ENCODE measurements around the gene GLB1L2. TPM values are rescaled to one million over a fixed set of nuclear protein-coding genes. Genes with fewer than 3 reads are reported as not detected.

Gene GLB1L2
- total and polyA plus RNA-seq, 2 of the 13 experiments (the other 11 are each of a cell fraction or from before 2014, with no cell fraction given) = 0.59 to 0.69 TPM

GRCh38 chr11:134398644-134399292 lies 67.0 kb downstream of the GLB1L2 start:
- peaks cover 2 to 41% of the 10 kb centered on the region in 2 experiments; a peak in 4 of 5 replicates for H3K27me3 ChIP-seq (ENCODE audit: control insufficient read depth in 1 of 2, insufficient read depth in 2 of 2, low read length in 2 of 2)
- no peak overlapping the region for H2AFZ ChIP-seq (ENCODE audit: low read length)
- no peak overlapping the region for H3K9ac ChIP-seq (ENCODE audit: insufficient read depth, low read depth, low read length)
- ATAC-seq (no peak), DNase-seq (ENCODE audit: low spot score) (no peak), FAIRE-seq (no peak)
- no peak overlapping the region for H3K27ac ChIP-seq (ENCODE audit: extremely low read length, insufficient read depth, low read length)
- H3K4me2 ChIP-seq (ENCODE audit: low read depth, low read length) = no peak overlapping the region
- intact Hi-C loops (cut with micrococcal nuclease; ENCODE audit: unreplicated experiment) (no loop called here), in situ Hi-C loops (cut with HindIII; ENCODE audit: extremely low pct_ligation_motif_present, low pct_unique_long_range_greater_than_20kb) (no loop called here)
- TF ChIP-seq ZNF770 (CRISPR knock-in tag; IDR thresholded peaks at IDR 0.05) (no peak), ATRX (CRISPR knock-in tag; IDR thresholded peaks at IDR 0.05; ENCODE audit: borderline replicate concordance) (no peak), KLF13 (CRISPR knock-in tag; IDR thresholded peaks at IDR 0.05) (no peak), CENPBD1 (CRISPR knock-in tag; IDR thresholded peaks at IDR 0.05; ENCODE audit: borderline replicate concordance, low read depth) (no peak), ZEB1 (IDR thresholded peaks at IDR 0.05; ENCODE audit: insufficient replicate concordance, low read depth) (no peak), ZNF256 (CRISPR knock-in tag; conservative IDR thresholded peaks at IDR 0.05) (no peak), CCDC6 (CRISPR knock-in tag; IDR thresholded peaks at IDR 0.05) (no peak), ZMYM3 (CRISPR knock-in tag; IDR thresholded peaks at IDR 0.05) (no peak), SNAPC5 (CRISPR knock-in tag; IDR thresholded peaks at IDR 0.05; ENCODE audit: borderline replicate concordance) (no peak), ZNF326 (CRISPR knock-in tag; IDR thresholded peaks at IDR 0.05; ENCODE audit: borderline replicate concordance) (no peak), KMT2A (CRISPR knock-in tag; IDR thresholded peaks at IDR 0.05) (no peak), ZNF703 (CRISPR knock-in tag; IDR thresholded peaks at IDR 0.05; ENCODE audit: borderline replicate concordance) (no peak), ZNF549 (CRISPR knock-in tag; IDR thresholded peaks at IDR 0.05) (no peak), DNMT3B (CRISPR knock-in tag; conservative IDR thresholded peaks at IDR 0.05) (no peak), HOXA5 (CRISPR knock-in tag; IDR thresholded peaks at IDR 0.05) (no peak), THAP7 (CRISPR knock-in tag; IDR thresholded peaks at IDR 0.05) (no peak), FOXM1 (CRISPR knock-in tag; IDR thresholded peaks at IDR 0.05) (no peak), SNRNP70 (IDR thresholded peaks at IDR 0.05; ENCODE audit: low read depth, low read length) (no peak)
- H3K4me1 ChIP-seq (ENCODE audit: insufficient read depth, low read length) = no peaks in the 10 kb centered on the region
- no peak overlapping the region for H3K4me3 ChIP-seq (replicated peaks in 1 of 3; ENCODE audit: insufficient read depth in 1 of 3, low read depth in 2 of 3, low read length in 3 of 3)
- H3K36me3 ChIP-seq (replicated peaks in 1 of 2; ENCODE audit: control insufficient read depth in 1 of 2, insufficient read depth in 2 of 2, low read length in 2 of 2) = no peaks in the 10 kb centered on the region
- POLR2A ChIA-PET = no interaction called here
- H3K9me3 ChIP-seq (ENCODE audit: low read length) = no peaks in the 10 kb centered on the region
- H4K20me1 ChIP-seq (ENCODE audit: insufficient read depth, low read length) = no peaks in the 10 kb centered on the region
- CTCF ChIA-PET (ENCODE audit: low intra/inter-chr PET ratio, low total read pairs) = no interaction called here
- WGBS (ENCODE audit: low lambda C conversion rate) = 0% methylated on average over 5 of the region's 13 CpGs
- H3K79me2 ChIP-seq (ENCODE audit: insufficient read depth, low read length) = no peaks in the 10 kb centered on the region
- no TSS peak for BruUV-seq (replicated peaks)
